Spleen (tissue), 7 donors: ENCODE measurements around the gene DMRT1.

Experiments
- CTCF ChIP-seq, 11 experiments: fragments of 200-600 bp in 7 of 11; fragments of 450-650 bp in 4 of 11; sonication (generic) in 4 of 11; IDR thresholded peaks in 8 of 11; conservative IDR thresholded peaks in 3 of 11; 1 replicate in 7 of 11; 2 replicates in 4 of 11; pipeline versions ENCODE4 v1.4.0 to v1.8.0; 2016 to 2021; ENCODE audit warnings: antibody characterized with exemption in 11 of 11, inconsistent platforms in 4 of 11, mild to moderate bottlenecking in 1 of 11
- POLR2A ChIP-seq, 3 donors: fragments of 450-650 bp; IDR thresholded peaks; one replicate each; pipeline ENCODE4 v1.5.1; 2017; ENCODE audit warnings: antibody characterized with exemption in 3 of 3, mild to moderate bottlenecking in 1 of 3
- POLR2AphosphoS5 ChIP-seq, 3 donors: sonication (generic); formaldehyde crosslinking; IDR thresholded peaks; one replicate each; pipeline ENCODE4 v1.5.1; 2017; ENCODE audit warnings: antibody characterized with exemption in 3 of 3
- donor health status: DM: no; HTN: no; CAD: no; lungs with moderate emphysema.
- donor health status: DM: no; HTN: no; CAD: no.
- donor health status: DM: no; HTN: no; CAD: no.

- TF ChIP-seq POLR2A (IDR thresholded peaks at IDR 0.05) (no peak), CTCF (IDR thresholded peaks at IDR 0.05 in 8 of 11, conservative IDR thresholded peaks at IDR 0.05 in 3 of 11) (no peak), POLR2AphosphoS5 (IDR thresholded peaks at IDR 0.05) (no peak)
Observed at GRCh38 chr9:826500-827280, 14.8 kb upstream of the DMRT1 start.
